HL-60 (cell line): ENCODE measurements around the gene ADD3.

Experiments used
- GABPA ChIP-seq: IDR thresholded peaks from 2 replicates; pipeline ENCODE4 v1.6.1; 2012; ENCODE audit warnings: low read depth
- SPI1 ChIP-seq: IDR thresholded peaks from 2 replicates; pipeline ENCODE4 v1.6.1; 2012; ENCODE audit warnings: low read depth, mild to moderate bottlenecking, borderline replicate concordance
- TF ChIP-seq, protein P1 (sequence below): IDR thresholded peaks from one replicate; pipeline ENCODE4 v1.5.1; 2011; ENCODE audit warnings: low read length, control low read depth, inconsistent platforms; ENCODE audit not compliant: insufficient read depth

DNA sequence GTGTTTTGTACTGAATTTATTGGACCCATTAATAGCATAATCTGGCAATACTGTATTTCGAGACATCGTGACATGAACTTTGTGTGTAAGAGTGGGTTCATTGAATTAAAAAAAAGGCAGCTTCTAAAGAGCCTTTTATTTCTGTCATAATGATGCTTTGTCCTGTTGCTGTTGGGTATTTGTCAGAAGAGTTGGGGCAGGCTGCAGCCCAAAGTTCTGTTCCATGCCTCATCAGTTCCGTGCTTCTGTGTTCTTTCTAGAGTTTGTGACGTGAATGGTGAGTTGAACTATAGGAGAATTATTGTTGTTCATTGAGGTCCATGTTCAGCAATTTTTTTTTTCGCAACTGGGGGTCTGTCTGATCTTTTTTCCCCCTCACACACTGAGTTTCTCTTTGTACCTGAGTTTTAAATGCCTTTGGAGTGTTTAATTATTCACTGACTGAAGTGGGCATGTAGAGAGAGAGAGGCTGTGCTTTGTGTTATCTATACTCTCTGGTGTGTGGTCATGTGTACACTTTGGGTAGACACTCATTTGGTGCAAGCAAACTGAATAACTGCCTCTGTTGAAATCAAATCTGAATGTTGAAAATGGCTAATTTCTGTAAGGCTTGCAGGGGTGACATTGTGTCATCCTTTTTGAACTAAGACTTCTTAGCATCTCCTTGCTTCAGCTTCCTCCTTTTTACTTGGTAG, 69.8 kb downstream of the ADD3 start:
- TF ChIP-seq, protein P1, sequence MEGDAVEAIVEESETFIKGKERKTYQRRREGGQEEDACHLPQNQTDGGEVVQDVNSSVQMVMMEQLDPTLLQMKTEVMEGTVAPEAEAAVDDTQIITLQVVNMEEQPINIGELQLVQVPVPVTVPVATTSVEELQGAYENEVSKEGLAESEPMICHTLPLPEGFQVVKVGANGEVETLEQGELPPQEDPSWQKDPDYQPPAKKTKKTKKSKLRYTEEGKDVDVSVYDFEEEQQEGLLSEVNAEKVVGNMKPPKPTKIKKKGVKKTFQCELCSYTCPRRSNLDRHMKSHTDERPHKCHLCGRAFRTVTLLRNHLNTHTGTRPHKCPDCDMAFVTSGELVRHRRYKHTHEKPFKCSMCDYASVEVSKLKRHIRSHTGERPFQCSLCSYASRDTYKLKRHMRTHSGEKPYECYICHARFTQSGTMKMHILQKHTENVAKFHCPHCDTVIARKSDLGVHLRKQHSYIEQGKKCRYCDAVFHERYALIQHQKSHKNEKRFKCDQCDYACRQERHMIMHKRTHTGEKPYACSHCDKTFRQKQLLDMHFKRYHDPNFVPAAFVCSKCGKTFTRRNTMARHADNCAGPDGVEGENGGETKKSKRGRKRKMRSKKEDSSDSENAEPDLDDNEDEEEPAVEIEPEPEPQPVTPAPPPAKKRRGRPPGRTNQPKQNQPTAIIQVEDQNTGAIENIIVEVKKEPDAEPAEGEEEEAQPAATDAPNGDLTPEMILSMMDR: no peak
- TF ChIP-seq SPI1 (peak; percentile 28; the same call in 1 of the 2 replicates), GABPA (no peak)
